Transverse colon (tissue), 4 donors: ENCODE measurements around the gene CCDC197. TPM values are rescaled to one million over a fixed set of nuclear protein-coding genes. Genes with fewer than 3 reads are reported as not detected.
A peak's percentile ranks its signal among the peaks of the same experiment; 100 is the strongest.

ENCODE experiments used
- DNase-seq: peaks from one replicate; pipeline ENCODE4 v3.0.0-alpha.2; 2019
- H3K27ac ChIP-seq, 4 donors: fragments of 200-600 bp; sonication (generic); 2 replicates each; pipeline ENCODE4 v1.5.1; 2016 to 2018; ENCODE audit warnings: inconsistent platforms in 4 of 4
- H3K27me3 ChIP-seq: fragments of 200-600 bp; sonication (generic); 2 replicates; pipeline ENCODE4 v1.5.1; 2017; ENCODE audit warnings: inconsistent platforms
- H3K36me3 ChIP-seq, 4 donors: fragments of 200-600 bp; sonication (generic); 2 replicates each; pipeline ENCODE4 v1.5.1; 2017 to 2019; ENCODE audit warnings: inconsistent platforms in 4 of 4
- H3K4me1 ChIP-seq, 4 donors: fragments of 200-600 bp; sonication (generic); 2 replicates each; pipeline ENCODE4 v1.5.1; 2017 to 2020; ENCODE audit warnings: inconsistent platforms in 4 of 4
- H3K4me3 ChIP-seq, 4 donors: fragments of 200-600 bp; sonication (generic); 1 replicate in 1 of 4; 2 replicates in 3 of 4; pipeline versions ENCODE4 v1.5.1 to v1.6.1; 2017 to 2019; ENCODE audit warnings: inconsistent platforms in 4 of 4
- H3K9me3 ChIP-seq, 2 donors: fragments of 200-600 bp; sonication (generic); 2 replicates each; pipeline ENCODE4 v1.5.1; 2017 to 2019; ENCODE audit warnings: inconsistent platforms in 2 of 2
- CTCF ChIP-seq, 5 experiments: fragments of 200-600 bp in 3 of 5; fragments of 450-650 bp in 2 of 5; sonication (generic) in 3 of 5; IDR thresholded peaks; 1 replicate in 2 of 5; 2 replicates in 3 of 5; pipeline ENCODE4 v1.5.1; 2016 to 2017; ENCODE audit warnings: antibody characterized with exemption in 5 of 5, inconsistent platforms in 3 of 5, mild to moderate bottlenecking in 2 of 5, moderate library complexity in 1 of 5
- EP300 ChIP-seq: sonication (generic); formaldehyde crosslinking; IDR thresholded peaks from one replicate; pipeline ENCODE4 v1.6.1; 2017; ENCODE audit warnings: antibody characterized with exemption, low read depth
- POLR2A ChIP-seq: fragments of 450-650 bp; IDR thresholded peaks from one replicate; pipeline ENCODE4 v1.6.1; 2016; ENCODE audit warnings: antibody characterized with exemption, mild to moderate bottlenecking, moderate library complexity
- POLR2AphosphoS5 ChIP-seq, 3 donors: sonication (generic); formaldehyde crosslinking; IDR thresholded peaks; one replicate each; pipeline ENCODE4 v1.6.1; 2016; ENCODE audit warnings: antibody characterized with exemption in 3 of 3
- WGBS, 2 donors: methylation state at CpG; one replicate each; pipeline ENCODE4 v1.1.5; 2018; ENCODE audit warnings: low coverage in 1 of 2; 5-methylcytosine and 5-hydroxymethylcytosine counted together
- in situ Hi-C, 4 donors: fragments of 200-750 bp; cut with MboI; loops; one replicate each; pipeline versions ENCODE4 v1.15.0 to v1.15.1; 2017; ENCODE audit warnings: low sequenced_read_pairs in 3 of 4, low pct_ligation_motif_present in 1 of 4, low pct_unique_long_range_greater_than_20kb in 1 of 4
- intact Hi-C: fragments of 100-400 bp; cut with DNase I; formaldehyde crosslinking; loops from one replicate; pipeline ENCODE4 v1.15.1; 2023; ENCODE audit warnings: low total_unique reads
- total RNA-seq, 4 donors: library from RNA; depleted of rRNA; stranded (reverse); fragments of >200 nt; gene quantifications; one replicate each; pipeline ENCODE4 v1.1.0, GENCODE V29; 2016

The CCDC197 gene
- total RNA-seq, 4 donors from 2014 or later = not detected

GRCh38 chr14:94044476-94045091 is 47.5 kb downstream of the CCDC197 start:
- intact Hi-C loops = no loop called here
- no peaks in the 10 kb centered on the region for H3K9me3 ChIP-seq
- no peaks in the 10 kb centered on the region for H3K4me1 ChIP-seq
- peak; percentile 2 for DNase-seq
- H3K36me3 ChIP-seq = peaks cover 0 to 23% (median 8%) of the 10 kb centered on the region in 4 donors
- no peak for TF ChIP-seq POLR2AphosphoS5 (IDR thresholded peaks at IDR 0.05)
- no peak for TF ChIP-seq POLR2A
- TF ChIP-seq CTCF (IDR thresholded peaks at IDR 0.05) = no peak
- no peak for TF ChIP-seq EP300
- H3K4me3 ChIP-seq = no peak overlapping the region
- H3K27me3 ChIP-seq = no peaks in the 10 kb centered on the region
- in situ Hi-C loops = loop anchor here in 1 of 4 donors (5.0 kb wide), 1 partner anchor 93 kb away; no protein-coding TSS in a partner anchor
- no peak overlapping the region for H3K27ac ChIP-seq
- 90 to 94% methylated on average over 2 to 20 of the region's 20 CpGs for WGBS, 2 donors

- WGBS, 2 donors = 90 to 100% methylated on average over 3 to 8 of the region's 8 CpGs
- no peak for DNase-seq
- in situ Hi-C loops = no loop called here
Measured at GRCh38 chr14:94045101-94045500, 48.0 kb downstream of the CCDC197 start.

GRCh38 chr14:94045563-94046345 is 48.7 kb downstream of the CCDC197 start:
- WGBS, 2 donors = 86% methylated on average over 19 of the region's 19 CpGs; no CpG with 5 or more reads in 1 of the 2 donors
- peak; percentile 3 for DNase-seq
- in situ Hi-C loops = no loop called here
- Histone ChIP-seq H3K36me3 (peaks cover 0 to 34% (median 14%) of the 10 kb centered on the region in 4 donors), H3K27me3 (no peaks in the 10 kb centered on the region), H3K4me1 (no peaks in the 10 kb centered on the region), H3K4me3 (no peak overlapping the region), H3K27ac (no peak overlapping the region), H3K9me3 (no peaks in the 10 kb centered on the region)
- intact Hi-C loops = no loop called here
- no peak for TF ChIP-seq POLR2AphosphoS5 (IDR thresholded peaks at IDR 0.05)
- TF ChIP-seq EP300 = no peak
- no peak for TF ChIP-seq CTCF (IDR thresholded peaks at IDR 0.05)
- TF ChIP-seq POLR2A = no peak

More at GRCh38 chr14:94045101-94045500, 48.0 kb downstream of the CCDC197 start:
- peaks cover 0 to 28% (median 11%) of the 10 kb centered on the region in 4 donors for H3K36me3 ChIP-seq
- no peaks in the 10 kb centered on the region for H3K27me3 ChIP-seq
- intact Hi-C loops = no loop called here
- H3K27ac ChIP-seq = no peak overlapping the region
- no peak overlapping the region for H3K4me3 ChIP-seq
- TF ChIP-seq CTCF (IDR thresholded peaks at IDR 0.05) (no peak), EP300 (no peak), POLR2AphosphoS5 (IDR thresholded peaks at IDR 0.05) (no peak)
- no peaks in the 10 kb centered on the region for H3K4me1 ChIP-seq
- no peaks in the 10 kb centered on the region for H3K9me3 ChIP-seq

- peak; percentile 2 for DNase-seq
- TF ChIP-seq EP300 (no peak), POLR2A (no peak), POLR2AphosphoS5 (IDR thresholded peaks at IDR 0.05) (no peak), CTCF (IDR thresholded peaks at IDR 0.05) (no peak)
- Histone ChIP-seq H3K27ac (no peak overlapping the region), H3K4me3 (no peak overlapping the region), H3K27me3 (no peaks in the 10 kb centered on the region), H3K4me1 (peaks cover 0 to 3% (median 0%) of the 10 kb centered on the region in 4 donors), H3K36me3 (peaks cover 0 to 36% (median 17%) of the 10 kb centered on the region in 4 donors), H3K9me3 (no peaks in the 10 kb centered on the region)
- 81 to 89% methylated on average over 4 to 7 of the region's 7 CpGs for WGBS, 2 donors
- in situ Hi-C loops = no loop called here
- intact Hi-C loops = no loop called here
Measured at GRCh38 chr14:94046696-94047250, 49.7 kb downstream of the CCDC197 start.
